OCI-LY1 (cell line): ENCODE data around the gene MOSPD2.

Experiments used
- H2AFZ ChIP-seq: fragments of 200-600 bp; sonication (generic), shearing (Covaris generic); 2 replicates; pipeline ENCODE4 v1.6.0; 2014; ENCODE audit warnings: antibody characterized with exemption, mild to moderate bottlenecking, low read length
- H3F3A ChIP-seq: fragments of 200-600 bp; sonication (generic), shearing (Covaris generic); 2 replicates; pipeline ENCODE4 v1.6.0; 2014; ENCODE audit warnings: mild to moderate bottlenecking, antibody characterized with exemption, low read length, moderate library complexity; ENCODE audit not compliant: insufficient read depth
- H3K27ac ChIP-seq: fragments of 200-600 bp; sonication (generic); 2 replicates; pipeline ENCODE4 v1.5.1; 2014; ENCODE audit warnings: low read length, mixed run types, mild to moderate bottlenecking, low read depth; ENCODE audit not compliant: poor library complexity, severe bottlenecking
- H3K27me3 ChIP-seq: fragments of 200-600 bp; sonication (generic); 2 replicates; pipeline ENCODE4 v1.6.0; 2014; ENCODE audit warnings: antibody characterized with exemption, mild to moderate bottlenecking, low read length, moderate library complexity; ENCODE audit not compliant: insufficient read depth
- H3K36me3 ChIP-seq: fragments of 200-600 bp; sonication (generic); 2 replicates; pipeline ENCODE4 v1.6.1; 2014; ENCODE audit warnings: mild to moderate bottlenecking, antibody characterized with exemption, low read length, moderate library complexity, mixed read lengths; ENCODE audit not compliant: insufficient read depth
- H3K4me1 ChIP-seq: fragments of 200-600 bp; sonication (generic); 2 replicates; pipeline ENCODE4 v1.5.1; 2014; ENCODE audit warnings: mild to moderate bottlenecking, low read length, moderate library complexity; ENCODE audit not compliant: insufficient read depth, severe bottlenecking
- H3K4me2 ChIP-seq: fragments of 200-600 bp; sonication (generic), shearing (Covaris generic); 2 replicates; pipeline ENCODE4 v1.6.1; 2014; ENCODE audit warnings: low read length
- H3K4me3 ChIP-seq: fragments of 200-600 bp; sonication (generic); 2 replicates; pipeline ENCODE4 v1.5.1; 2014; ENCODE audit warnings: low read length, low read depth, mild to moderate bottlenecking, mixed read lengths; ENCODE audit not compliant: poor library complexity, severe bottlenecking
- H3K79me2 ChIP-seq: fragments of 200-600 bp; shearing (Covaris generic); 2 replicates; pipeline ENCODE4 v1.6.1; 2016; ENCODE audit warnings: mixed run types, low read length, mixed read lengths; ENCODE audit not compliant: insufficient read depth
- H3K9ac ChIP-seq: fragments of 200-600 bp; sonication (generic), shearing (Covaris generic); 2 replicates; pipeline ENCODE4 v1.6.1; 2014; ENCODE audit warnings: mild to moderate bottlenecking, low read length, mixed read lengths
- H3K9me2 ChIP-seq: fragments of 200-600 bp; sonication (generic), shearing (Covaris generic); 2 replicates; pipeline ENCODE4 v1.6.1; 2014; ENCODE audit warnings: low read depth, mild to moderate bottlenecking, low read length, mixed read lengths
- H3K9me3 ChIP-seq: fragments of 200-600 bp; shearing (Covaris generic); 2 replicates; pipeline ENCODE4 v1.6.1; 2014; ENCODE audit warnings: low read length, mixed read lengths
- H4K20me1 ChIP-seq: fragments of 200-600 bp; sonication (generic), shearing (Covaris generic); 2 replicates; pipeline ENCODE4 v1.6.0; 2016; ENCODE audit warnings: mild to moderate bottlenecking, low read length; ENCODE audit not compliant: insufficient read depth
- EZH2 ChIP-seq: fragments of 200-600 bp; sonication (generic), shearing (Covaris generic); IDR thresholded peaks from 2 replicates; pipeline ENCODE4 v1.8.0; 2017; ENCODE audit warnings: borderline replicate concordance, mixed run types, mild to moderate bottlenecking, antibody characterized with exemption, low read length, moderate library complexity, mixed read lengths
- TF ChIP-seq, protein P1 (sequence below): fragments of 200-600 bp; sonication (generic), shearing (Covaris generic); IDR thresholded peaks from 2 replicates; pipeline ENCODE4 v1.5.1; 2017; ENCODE audit warnings: mild to moderate bottlenecking, antibody characterized with exemption, low read length, moderate library complexity, mixed read lengths

Gene MOSPD2

DNA sequence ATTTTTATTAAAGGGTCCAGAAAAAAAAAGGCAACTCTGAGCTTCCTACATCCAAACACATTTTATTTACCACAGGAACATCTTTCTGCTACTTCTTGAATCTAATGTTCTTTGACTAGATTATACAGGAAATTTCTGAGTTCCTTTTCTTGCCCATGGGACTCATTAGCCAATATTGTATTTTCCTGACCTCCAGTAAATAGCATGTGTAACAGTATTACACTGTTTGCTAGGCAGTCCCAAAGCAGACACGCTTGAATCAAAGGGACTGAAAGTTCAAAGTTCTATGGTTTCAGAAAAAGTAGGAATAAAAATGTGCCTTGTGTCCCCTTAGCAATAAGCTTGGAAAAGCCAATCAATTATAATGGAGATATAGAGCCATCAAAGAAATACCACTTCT lies 57.4 kb downstream of the MOSPD2 start:
- no peaks in the 10 kb centered on the region for H3K27me3 ChIP-seq
- no peaks in the 10 kb centered on the region for H3K36me3 ChIP-seq
- no peaks in the 10 kb centered on the region for H3F3A ChIP-seq
- no peak overlapping the region for H3K4me2 ChIP-seq
- no peaks in the 10 kb centered on the region for H3K9me2 ChIP-seq
- H3K4me3 ChIP-seq: no peak overlapping the region
- no peak for TF ChIP-seq EZH2
- TF ChIP-seq, protein P1, sequence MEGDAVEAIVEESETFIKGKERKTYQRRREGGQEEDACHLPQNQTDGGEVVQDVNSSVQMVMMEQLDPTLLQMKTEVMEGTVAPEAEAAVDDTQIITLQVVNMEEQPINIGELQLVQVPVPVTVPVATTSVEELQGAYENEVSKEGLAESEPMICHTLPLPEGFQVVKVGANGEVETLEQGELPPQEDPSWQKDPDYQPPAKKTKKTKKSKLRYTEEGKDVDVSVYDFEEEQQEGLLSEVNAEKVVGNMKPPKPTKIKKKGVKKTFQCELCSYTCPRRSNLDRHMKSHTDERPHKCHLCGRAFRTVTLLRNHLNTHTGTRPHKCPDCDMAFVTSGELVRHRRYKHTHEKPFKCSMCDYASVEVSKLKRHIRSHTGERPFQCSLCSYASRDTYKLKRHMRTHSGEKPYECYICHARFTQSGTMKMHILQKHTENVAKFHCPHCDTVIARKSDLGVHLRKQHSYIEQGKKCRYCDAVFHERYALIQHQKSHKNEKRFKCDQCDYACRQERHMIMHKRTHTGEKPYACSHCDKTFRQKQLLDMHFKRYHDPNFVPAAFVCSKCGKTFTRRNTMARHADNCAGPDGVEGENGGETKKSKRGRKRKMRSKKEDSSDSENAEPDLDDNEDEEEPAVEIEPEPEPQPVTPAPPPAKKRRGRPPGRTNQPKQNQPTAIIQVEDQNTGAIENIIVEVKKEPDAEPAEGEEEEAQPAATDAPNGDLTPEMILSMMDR: no peak
- no peak overlapping the region for H3K9ac ChIP-seq
- no peaks in the 10 kb centered on the region for H3K79me2 ChIP-seq
- H4K20me1 ChIP-seq: no peaks in the 10 kb centered on the region
- no peaks in the 10 kb centered on the region for H3K4me1 ChIP-seq
- H2AFZ ChIP-seq: no peak overlapping the region
- no peak overlapping the region for H3K27ac ChIP-seq
- no peaks in the 10 kb centered on the region for H3K9me3 ChIP-seq

DNA sequence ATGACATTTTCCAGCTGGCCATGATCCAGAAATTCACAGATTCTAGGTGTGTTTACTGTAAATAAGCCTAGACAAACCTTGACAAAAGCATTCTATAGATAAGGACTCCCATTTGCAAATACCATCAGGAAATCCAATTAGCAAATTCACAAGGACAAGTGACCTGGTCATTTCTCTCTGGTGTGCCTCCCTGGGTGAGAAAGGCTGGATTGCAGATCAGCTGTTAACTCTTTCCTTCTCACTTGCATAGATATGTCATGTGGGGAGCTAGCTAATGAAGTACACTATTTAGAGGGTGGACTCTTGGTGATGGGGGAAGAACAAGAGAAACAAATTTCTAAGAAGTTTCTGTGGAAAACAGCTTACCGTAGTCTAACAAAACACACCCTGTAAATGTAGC lies 58.9 kb downstream of the MOSPD2 start:
- Histone ChIP-seq H3K27me3 (no peaks in the 10 kb centered on the region), H3K9me2 (no peaks in the 10 kb centered on the region), H2AFZ (no peak overlapping the region), H3F3A (no peaks in the 10 kb centered on the region), H3K36me3 (no peaks in the 10 kb centered on the region), H3K4me1 (no peaks in the 10 kb centered on the region), H3K9ac (no peak overlapping the region), H3K4me3 (no peak overlapping the region), H4K20me1 (no peaks in the 10 kb centered on the region), H3K27ac (no peak overlapping the region), H3K9me3 (no peaks in the 10 kb centered on the region), H3K4me2 (no peak overlapping the region), H3K79me2 (no peaks in the 10 kb centered on the region)
- TF ChIP-seq, protein P1: no peak
- TF ChIP-seq EZH2: no peak

DNA sequence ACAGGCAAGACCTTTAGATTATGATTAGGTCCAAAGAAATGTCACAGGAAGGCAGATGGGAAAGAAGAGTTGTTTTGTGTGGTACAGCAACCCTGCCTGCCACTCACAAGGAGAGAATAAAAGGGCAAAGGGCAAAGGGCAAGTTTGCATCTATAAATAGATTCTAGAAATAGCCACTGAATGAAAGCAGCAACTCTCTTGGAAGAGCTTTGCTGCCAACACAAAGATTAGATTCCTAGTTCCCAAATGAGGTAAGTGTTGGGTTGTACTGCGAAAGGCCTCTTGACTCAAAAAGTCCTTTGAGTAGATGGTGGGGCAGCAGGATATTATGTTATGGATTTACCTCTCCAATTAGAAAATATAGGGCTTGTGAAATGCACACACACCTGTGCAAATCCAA lies 61.2 kb downstream of the MOSPD2 start:
- H3K27ac ChIP-seq: no peak overlapping the region
- H3K9me3 ChIP-seq: no peaks in the 10 kb centered on the region
- H3K4me1 ChIP-seq: no peaks in the 10 kb centered on the region
- no peak overlapping the region for H3K9ac ChIP-seq
- H3K36me3 ChIP-seq: no peaks in the 10 kb centered on the region
- H3K4me3 ChIP-seq: no peak overlapping the region
- no peaks in the 10 kb centered on the region for H3K27me3 ChIP-seq
- no peaks in the 10 kb centered on the region for H4K20me1 ChIP-seq
- no peaks in the 10 kb centered on the region for H3K9me2 ChIP-seq
- no peak overlapping the region for H2AFZ ChIP-seq
- TF ChIP-seq, protein P1: no peak
- TF ChIP-seq EZH2: no peak
- H3K4me2 ChIP-seq: no peak overlapping the region
- no peaks in the 10 kb centered on the region for H3F3A ChIP-seq
- no peaks in the 10 kb centered on the region for H3K79me2 ChIP-seq
